ENCODE measurements around the gene CIT.

Gene CIT

GRCh38 chr12:119665164-119665929 lies 211.8 kb downstream of the CIT start:
- TF ChIP-seq FOXP2 (optimal IDR thresholded peaks at IDR 0.05; ENCODE audit: borderline replicate concordance, extremely low read depth, extremely low read length, insufficient read depth) (no peak), REST (IDR thresholded peaks at IDR 0.05; ENCODE audit: insufficient read depth in 1 of 2, low read depth in 2 of 2, low read length in 2 of 2) (no peak), TAF1 (IDR thresholded peaks at IDR 0.05; ENCODE audit: borderline replicate concordance, insufficient read depth, low read length) (no peak), SIN3A (IDR thresholded peaks at IDR 0.05; ENCODE audit: borderline replicate concordance, insufficient read depth, low read length) (no peak)

- TF ChIP-seq SIN3A (IDR thresholded peaks at IDR 0.05; ENCODE audit: borderline replicate concordance, insufficient read depth, low read length) (no peak), TAF1 (IDR thresholded peaks at IDR 0.05; ENCODE audit: borderline replicate concordance, insufficient read depth, low read length) (no peak), FOXP2 (optimal IDR thresholded peaks at IDR 0.05; ENCODE audit: borderline replicate concordance, extremely low read depth, extremely low read length, insufficient read depth) (no peak), POLR2AphosphoS5 (IDR thresholded peaks at IDR 0.05; ENCODE audit: low read depth, low read length) (no peak), REST (IDR thresholded peaks at IDR 0.05; ENCODE audit: insufficient read depth in 1 of 2, low read depth in 2 of 2, low read length in 2 of 2) (no peak)
Measured at GRCh38 chr12:119664642-119665041, 212.5 kb downstream of the CIT start.

- no peak for TF ChIP-seq POLR2AphosphoS5 (IDR thresholded peaks at IDR 0.05; ENCODE audit: low read depth, low read length)
- TF ChIP-seq REST (IDR thresholded peaks at IDR 0.05; ENCODE audit: insufficient read depth in 1 of 2, low read depth in 2 of 2, low read length in 2 of 2): no peak
- TF ChIP-seq SIN3A (IDR thresholded peaks at IDR 0.05; ENCODE audit: borderline replicate concordance, insufficient read depth, low read length): no peak
- TF ChIP-seq FOXP2 (optimal IDR thresholded peaks at IDR 0.05; ENCODE audit: borderline replicate concordance, extremely low read depth, extremely low read length, insufficient read depth): no peak
- TF ChIP-seq TAF1 (IDR thresholded peaks at IDR 0.05; ENCODE audit: borderline replicate concordance, insufficient read depth, low read length): no peak
Measured at GRCh38 chr12:119661882-119662281, 215.2 kb downstream of the CIT start.

- TF ChIP-seq REST (IDR thresholded peaks at IDR 0.05; ENCODE audit: insufficient read depth in 1 of 2, low read depth in 2 of 2, low read length in 2 of 2): no peak
- TF ChIP-seq TAF1 (IDR thresholded peaks at IDR 0.05; ENCODE audit: borderline replicate concordance, insufficient read depth, low read length): no peak
Measured at GRCh38 chr12:119660076-119660475, 217.0 kb downstream of the CIT start.
